Measurements from ENCODE around the gene KIF26A. TPM values are rescaled to one million over a fixed set of nuclear protein-coding genes. Genes with fewer than 3 reads are reported as not detected.
A peak's percentile ranks its signal among the peaks of the same experiment; 100 is the strongest.

KIF26A gene
- polyA plus RNA-seq (2013, experiment 1 of 2) = 27.0 TPM
- 21.0 TPM for polyA plus RNA-seq (2013, experiment 2 of 2)

DNA sequence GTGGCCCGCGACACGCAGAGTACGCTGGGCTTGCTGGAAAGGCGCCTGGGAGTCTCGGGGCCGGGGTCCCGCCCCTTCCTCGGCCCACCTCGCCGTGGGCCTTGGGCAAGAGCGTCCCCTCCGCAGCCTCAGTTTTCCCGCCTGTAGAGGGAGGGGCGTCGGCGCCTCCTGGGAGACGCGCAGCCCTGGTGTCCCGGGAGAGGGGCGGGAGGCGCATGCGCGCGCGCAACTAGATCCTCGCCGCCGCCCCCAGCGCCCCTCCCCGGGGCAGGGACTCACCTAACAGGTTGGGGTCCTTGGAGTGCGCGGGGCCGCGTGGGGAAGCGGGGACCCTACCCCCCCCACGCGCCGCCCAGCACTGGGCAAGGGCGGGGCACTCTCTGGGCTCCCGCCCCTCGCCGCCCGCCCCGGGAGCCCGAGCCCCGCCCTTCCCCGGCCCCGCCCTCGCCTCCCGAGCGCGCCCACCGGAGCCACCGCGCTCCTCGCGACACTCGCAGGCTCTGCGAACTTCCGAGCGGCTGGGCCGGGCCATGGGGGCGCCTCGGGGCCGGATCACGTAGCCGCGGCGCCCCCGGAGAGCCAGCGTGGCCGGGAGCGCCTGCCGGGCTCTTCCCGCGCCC, at the start of gene KIF26A:
Gene KIF26A (plus strand): TSS at position 490 of the 620 bp plus-strand sequence. CDS start 136 bp downstream, outside the sequence.
- 0 out of 2 replicates have a peak, but pooled peaks cover 8% of the 10 kb centered on the region for H3K36me3 ChIP-seq (ENCODE audit: insufficient read depth, low read length)
- peaks cover 49% of the 10 kb centered on the region for H3K27me3 ChIP-seq (ENCODE audit: insufficient read depth, low read length)
- peak within 1 kb of the TSS; percentile 69 for H3K4me3 ChIP-seq (ENCODE audit: low read length)
- H3K9me3 ChIP-seq (ENCODE audit: insufficient read depth, low read depth, low read length) = no peaks in the 10 kb centered on the region
- peak within 1 kb of the TSS; percentile 69 for H3K9ac ChIP-seq (ENCODE audit: low read depth, low read length)
- H3K4me1 ChIP-seq (ENCODE audit: insufficient read depth, low read length) = peaks cover 6% of the 10 kb centered on the region
- under 1% methylated on average over 77 of the region's 77 CpGs for WGBS
- H3K27ac ChIP-seq (ENCODE audit: low read depth, low read length) = no peak within 1 kb of the TSS

DNA sequence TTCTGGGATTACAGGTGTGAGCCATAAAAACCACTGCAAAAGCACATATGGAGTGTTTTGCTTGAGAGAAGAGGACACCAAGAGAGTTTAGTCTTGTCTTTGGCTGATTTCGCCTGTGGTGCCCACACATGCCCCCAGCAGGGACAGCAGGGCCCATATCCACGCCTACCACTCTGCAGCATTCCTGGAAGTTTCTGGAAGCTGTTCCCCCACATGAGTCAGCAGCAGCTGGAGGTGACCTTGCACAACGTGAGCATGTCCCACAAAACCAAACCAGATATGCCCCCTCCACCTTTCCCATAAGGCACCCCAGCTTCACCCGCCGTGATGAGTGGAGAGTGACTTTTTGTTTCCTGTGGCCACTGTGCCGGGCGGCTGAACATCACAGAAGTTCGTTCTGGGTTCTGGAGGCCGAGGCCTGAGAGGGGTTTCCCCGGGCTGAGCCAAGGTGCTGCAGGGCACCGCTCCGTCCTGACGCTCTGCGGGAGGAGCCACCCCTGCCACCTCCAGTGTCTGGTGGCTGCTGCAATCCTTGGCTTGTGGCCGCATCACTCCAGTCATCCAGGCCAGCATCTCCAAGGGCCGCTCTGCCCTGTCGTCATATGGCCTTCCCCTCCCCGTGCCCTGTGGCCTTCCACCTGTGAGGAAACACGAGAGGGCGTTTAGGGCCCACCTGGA, 48.2 kb upstream of the KIF26A start:
- no peak overlapping the region for H3K4me3 ChIP-seq (ENCODE audit: low read length)
- H3K27me3 ChIP-seq (ENCODE audit: insufficient read depth, low read length) = peaks cover 9% of the 10 kb centered on the region
- 93% methylated on average over 20 of the region's 20 CpGs for WGBS
- H3K27ac ChIP-seq (ENCODE audit: low read depth, low read length) = no peak overlapping the region
- no peak overlapping the region for H3K9ac ChIP-seq (ENCODE audit: low read depth, low read length)
- H3K4me1 ChIP-seq (ENCODE audit: insufficient read depth, low read length) = peaks cover 2% of the 10 kb centered on the region; the same call in 1 of the 2 replicates
- H3K9me3 ChIP-seq (ENCODE audit: insufficient read depth, low read depth, low read length) = no peaks in the 10 kb centered on the region
- H3K36me3 ChIP-seq (ENCODE audit: insufficient read depth, low read length) = no peaks in the 10 kb centered on the region

DNA sequence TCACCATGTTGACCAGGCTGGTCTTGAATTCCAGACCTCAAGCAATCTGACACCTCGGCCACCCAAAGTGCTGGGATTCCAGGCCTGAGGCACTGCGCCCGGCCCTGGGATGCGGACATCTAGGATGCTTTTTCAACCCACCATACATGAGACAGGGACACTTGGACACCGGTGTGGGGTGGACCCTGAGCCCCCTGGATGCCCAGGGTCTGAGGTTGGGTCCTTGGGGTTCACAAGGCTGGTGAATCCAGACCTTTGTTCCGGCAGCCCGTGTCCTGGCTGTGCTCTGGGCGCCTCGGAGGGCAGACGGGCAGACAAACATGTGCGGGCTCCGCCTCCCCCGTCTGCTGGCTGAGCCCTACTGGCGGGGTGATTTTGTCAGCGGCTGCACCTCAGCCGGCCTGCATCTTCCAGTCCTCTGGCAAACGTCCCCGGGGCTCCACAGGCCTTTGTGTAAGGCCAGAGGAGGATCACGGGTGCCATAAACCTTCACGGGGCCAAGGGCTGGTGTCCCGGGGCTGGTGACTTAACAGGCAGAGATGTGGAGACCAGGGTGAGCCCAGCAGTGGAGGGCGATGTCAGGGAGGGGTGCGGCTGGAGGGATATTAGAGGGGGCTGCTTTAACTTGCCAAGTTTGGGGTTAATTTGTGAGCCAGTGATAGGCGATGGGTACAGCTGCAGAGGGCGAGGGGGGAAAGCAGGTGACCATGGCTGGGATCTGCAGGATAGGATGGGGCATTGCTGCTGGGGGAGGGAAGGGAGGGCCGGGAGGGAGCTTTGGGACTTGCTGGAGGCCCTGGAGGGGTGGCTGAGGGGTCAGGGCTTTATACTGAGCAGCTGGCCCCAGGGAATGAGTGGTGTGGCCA, 47.1 kb upstream of the KIF26A start:
- H3K27me3 ChIP-seq (ENCODE audit: insufficient read depth, low read length) = peaks cover 1% of the 10 kb centered on the region
- no peaks in the 10 kb centered on the region for H3K9me3 ChIP-seq (ENCODE audit: insufficient read depth, low read depth, low read length)
- H3K4me3 ChIP-seq (ENCODE audit: low read length) = no peak overlapping the region
- 89% methylated on average over 26 of the region's 26 CpGs for WGBS
- no peak overlapping the region for H3K9ac ChIP-seq (ENCODE audit: low read depth, low read length)
- H3K36me3 ChIP-seq (ENCODE audit: insufficient read depth, low read length) = no peaks in the 10 kb centered on the region
- peaks cover 2% of the 10 kb centered on the region; the same call in 1 of the 2 replicates for H3K4me1 ChIP-seq (ENCODE audit: insufficient read depth, low read length)
- H3K27ac ChIP-seq (ENCODE audit: low read depth, low read length) = no peak overlapping the region

DNA sequence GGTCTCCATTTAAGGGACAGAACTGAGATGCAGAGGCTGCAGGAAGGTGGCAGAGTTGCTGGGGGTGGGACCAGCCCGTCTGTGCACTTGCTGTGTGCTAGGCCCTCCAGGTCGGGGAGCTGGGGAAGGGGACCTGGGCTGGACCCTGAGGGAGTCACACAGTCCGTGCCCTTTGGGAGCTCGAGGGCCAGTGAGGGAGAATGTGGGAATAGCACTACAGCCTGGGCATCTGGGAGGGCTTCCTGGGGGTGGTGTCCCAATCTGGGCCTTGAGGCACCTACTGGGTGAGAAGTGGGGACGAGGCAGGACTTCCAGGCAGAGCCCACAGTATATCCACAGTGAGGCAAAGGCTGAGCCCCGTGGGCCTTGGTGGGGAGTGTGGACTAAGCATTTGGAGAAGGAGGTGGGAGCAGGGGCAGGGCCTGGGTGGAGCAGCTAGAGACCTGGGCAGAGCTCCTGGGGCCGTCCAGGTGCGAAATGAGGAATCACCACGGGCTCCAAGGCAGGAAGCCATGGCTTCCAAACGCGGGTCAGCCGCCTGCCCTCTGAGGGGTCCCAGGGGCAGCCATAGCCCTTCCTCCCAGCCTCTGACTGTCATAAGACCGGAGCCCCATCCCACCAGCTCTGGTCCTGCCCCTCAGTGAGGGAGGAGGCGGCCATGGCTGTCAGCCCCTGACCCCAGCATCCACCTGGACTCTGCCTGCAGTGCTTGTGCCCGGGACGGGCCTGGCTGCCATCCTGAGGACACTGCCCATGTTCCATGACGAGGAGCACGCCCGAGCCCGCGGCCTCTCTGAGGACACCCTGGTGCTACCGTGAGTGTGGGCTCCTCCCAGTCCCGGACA, 46.2 kb upstream of the KIF26A start:
- 92% methylated on average over 23 of the region's 23 CpGs for whole genome bisulfite sequencing
- no peak overlapping the region for H3K4me3 ChIP-seq (ENCODE audit: low read length)
- no peaks in the 10 kb centered on the region for H3K36me3 ChIP-seq (ENCODE audit: insufficient read depth, low read length)
- no peaks in the 10 kb centered on the region; the same call in 1 of the 2 replicates for H3K27me3 ChIP-seq (ENCODE audit: insufficient read depth, low read length)
- no peak overlapping the region for H3K9ac ChIP-seq (ENCODE audit: low read depth, low read length)
- peaks cover 2% of the 10 kb centered on the region; the same call in 1 of the 2 replicates for H3K4me1 ChIP-seq (ENCODE audit: insufficient read depth, low read length)
- no peaks in the 10 kb centered on the region for H3K9me3 ChIP-seq (ENCODE audit: insufficient read depth, low read depth, low read length)
- no peak overlapping the region for H3K27ac ChIP-seq (ENCODE audit: low read depth, low read length)

DNA sequence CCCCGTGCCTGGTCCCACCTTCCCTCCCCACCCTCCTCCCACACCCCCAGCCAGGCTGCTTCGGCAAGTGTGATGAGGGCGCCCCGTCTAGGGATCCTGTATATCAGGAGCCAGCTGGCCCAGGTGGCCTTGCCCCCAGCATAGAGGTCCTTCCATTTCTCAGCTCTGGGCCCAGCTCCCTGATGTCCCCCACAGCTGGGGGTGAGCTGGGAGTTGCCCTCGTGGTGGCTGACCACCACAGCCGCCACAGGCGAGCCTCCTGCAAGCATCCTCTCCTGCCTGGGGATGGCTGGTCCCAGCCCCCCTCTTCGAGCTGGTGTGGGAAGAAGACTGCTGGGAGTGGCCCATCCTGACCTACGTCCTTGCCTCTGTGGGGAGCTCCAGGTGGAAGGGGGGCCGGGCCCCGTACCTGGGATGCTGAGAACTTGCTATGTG, 45.4 kb upstream of the KIF26A start:
- WGBS = 84% methylated on average over 11 of the region's 11 CpGs
- Histone ChIP-seq H3K27ac (ENCODE audit: low read depth, low read length) (no peak overlapping the region), H3K36me3 (ENCODE audit: insufficient read depth, low read length) (no peaks in the 10 kb centered on the region), H3K27me3 (ENCODE audit: insufficient read depth, low read length) (no peaks in the 10 kb centered on the region; the same call in 1 of the 2 replicates), H3K4me1 (ENCODE audit: insufficient read depth, low read length) (peaks cover 2% of the 10 kb centered on the region; the same call in 1 of the 2 replicates), H3K4me3 (ENCODE audit: low read length) (no peak overlapping the region), H3K9me3 (ENCODE audit: insufficient read depth, low read depth, low read length) (no peaks in the 10 kb centered on the region), H3K9ac (ENCODE audit: low read depth, low read length) (no peak overlapping the region)

DNA sequence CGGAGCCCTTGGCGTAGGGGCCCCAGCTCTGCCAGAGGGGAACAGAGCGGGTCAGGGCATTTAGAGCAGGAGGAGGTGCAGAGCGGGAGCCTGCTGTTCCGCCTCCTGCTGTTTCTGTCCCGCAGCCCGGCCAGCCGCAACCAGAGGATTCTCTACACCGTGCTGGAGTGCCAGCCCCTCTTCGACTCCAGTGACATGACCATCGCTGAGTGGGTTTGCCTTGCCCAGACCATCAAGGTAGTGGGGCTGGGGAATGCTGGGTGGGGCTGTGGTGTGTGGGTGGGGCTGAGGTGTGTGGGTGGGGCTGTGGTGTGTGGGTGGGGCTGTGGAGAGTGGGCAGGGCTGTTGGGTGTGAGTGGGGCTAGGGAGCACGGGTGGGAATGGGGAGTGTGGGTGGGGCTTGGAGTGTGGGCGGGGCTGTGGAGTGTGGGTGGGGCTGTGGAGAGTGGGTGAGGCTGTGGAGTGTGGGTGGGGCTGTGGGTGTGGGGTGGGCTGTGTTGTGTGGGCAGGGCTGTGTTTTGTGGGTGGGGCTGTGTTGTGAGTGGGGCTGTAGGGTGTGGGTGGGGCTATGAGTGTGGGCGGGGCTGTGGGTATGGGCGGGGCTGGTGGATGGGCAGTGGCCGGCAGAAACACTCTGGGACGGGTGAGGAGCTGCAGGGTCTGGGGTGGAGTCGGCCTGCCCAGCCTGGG, 44.9 kb upstream of the KIF26A start:
- Histone ChIP-seq H3K27ac (ENCODE audit: low read depth, low read length) (no peak overlapping the region), H3K9me3 (ENCODE audit: insufficient read depth, low read depth, low read length) (no peaks in the 10 kb centered on the region), H3K27me3 (ENCODE audit: insufficient read depth, low read length) (no peaks in the 10 kb centered on the region; the same call in 1 of the 2 replicates), H3K4me1 (ENCODE audit: insufficient read depth, low read length) (peaks cover 2% of the 10 kb centered on the region; the same call in 1 of the 2 replicates), H3K36me3 (ENCODE audit: insufficient read depth, low read length) (no peaks in the 10 kb centered on the region), H3K9ac (ENCODE audit: low read depth, low read length) (no peak overlapping the region), H3K4me3 (ENCODE audit: low read length) (no peak overlapping the region)
- 80% methylated on average over 18 of the region's 18 CpGs for whole genome bisulfite sequencing

DNA sequence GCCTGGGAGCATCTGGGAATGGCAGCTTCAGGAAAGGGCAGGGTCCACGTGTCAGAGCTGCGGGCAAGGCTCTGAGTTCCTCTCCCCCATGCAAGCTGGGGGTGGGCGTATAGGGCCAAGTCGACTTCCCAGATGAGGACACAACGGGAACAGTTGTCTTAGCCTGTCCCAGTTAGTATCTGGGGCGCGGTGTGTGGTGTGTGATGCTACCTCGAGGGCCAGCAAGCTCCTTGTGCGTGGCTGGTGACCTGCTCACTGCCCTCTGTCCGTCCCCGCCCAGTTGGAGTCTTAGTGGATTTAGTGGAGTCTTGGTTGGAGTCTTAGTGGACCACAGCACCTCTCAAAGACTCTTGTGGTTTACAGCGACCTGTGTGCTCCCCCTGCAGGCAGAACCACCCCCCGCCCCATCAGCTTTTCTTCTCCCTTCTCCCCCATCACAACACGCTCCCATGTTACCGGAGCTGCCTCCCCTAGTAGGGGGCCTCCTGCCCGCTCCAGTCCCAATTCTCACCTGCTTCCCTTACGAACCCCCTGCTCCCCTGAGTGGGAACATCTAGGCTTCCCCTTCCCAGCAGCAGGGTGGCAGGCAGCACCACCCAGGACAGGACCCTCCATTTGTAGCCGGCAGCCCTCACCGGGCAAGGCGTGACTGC, 44.2 kb upstream of the KIF26A start:
- H3K4me3 ChIP-seq (ENCODE audit: low read length) = no peak overlapping the region
- no peaks in the 10 kb centered on the region for H3K9me3 ChIP-seq (ENCODE audit: insufficient read depth, low read depth, low read length)
- 72% methylated on average over 20 of the region's 20 CpGs for WGBS
- H3K27ac ChIP-seq (ENCODE audit: low read depth, low read length) = no peak overlapping the region
- peaks cover 2% of the 10 kb centered on the region; the same call in 1 of the 2 replicates for H3K4me1 ChIP-seq (ENCODE audit: insufficient read depth, low read length)
- no peaks in the 10 kb centered on the region for H3K36me3 ChIP-seq (ENCODE audit: insufficient read depth, low read length)
- H3K27me3 ChIP-seq (ENCODE audit: insufficient read depth, low read length) = no peaks in the 10 kb centered on the region; the same call in 1 of the 2 replicates
- no peak overlapping the region for H3K9ac ChIP-seq (ENCODE audit: low read depth, low read length)

DNA sequence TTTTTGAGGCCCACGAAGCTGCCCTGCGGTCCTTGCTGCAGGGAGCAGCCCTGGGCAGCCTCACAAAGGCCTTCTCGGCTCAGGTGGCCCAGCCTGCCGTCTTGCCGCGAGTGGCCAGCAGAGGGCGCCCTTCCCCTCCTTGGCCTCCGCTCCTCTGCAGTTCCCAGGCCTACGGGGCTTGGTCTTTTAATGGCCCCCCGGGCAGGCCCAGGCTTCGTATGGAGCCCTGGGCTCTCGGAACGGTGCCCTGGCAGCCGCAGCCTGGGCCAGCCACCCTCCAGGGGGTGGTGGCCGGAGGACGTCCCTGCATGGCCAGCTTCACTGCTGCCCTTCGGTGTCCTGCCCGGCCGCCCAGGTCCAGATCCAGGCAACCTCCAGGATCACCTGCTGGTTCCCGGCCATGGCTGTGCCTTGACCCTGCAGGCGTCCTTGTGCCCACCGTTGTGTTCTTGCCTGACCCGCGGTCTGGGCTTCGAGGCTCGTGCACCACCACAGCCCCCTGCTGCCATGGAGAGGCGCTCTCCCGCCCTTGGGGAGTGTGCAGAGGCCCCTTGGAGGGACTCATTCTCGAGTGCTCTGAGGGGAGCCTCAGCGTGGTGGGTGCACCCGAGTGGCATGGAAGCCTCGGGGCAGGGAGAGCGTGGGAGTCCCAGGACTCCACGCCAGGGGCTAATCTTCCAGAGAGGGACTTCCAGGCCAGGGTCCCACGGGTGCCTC, 43.5 kb upstream of the KIF26A start:
- Histone ChIP-seq H3K9ac (ENCODE audit: low read depth, low read length) (no peak overlapping the region), H3K4me1 (ENCODE audit: insufficient read depth, low read length) (peaks cover 2% of the 10 kb centered on the region; the same call in 1 of the 2 replicates), H3K27me3 (ENCODE audit: insufficient read depth, low read length) (no peaks in the 10 kb centered on the region; the same call in 1 of the 2 replicates), H3K36me3 (ENCODE audit: insufficient read depth, low read length) (no peaks in the 10 kb centered on the region), H3K27ac (ENCODE audit: low read depth, low read length) (no peak overlapping the region), H3K9me3 (ENCODE audit: insufficient read depth, low read depth, low read length) (no peaks in the 10 kb centered on the region), H3K4me3 (ENCODE audit: low read length) (no peak overlapping the region)
- WGBS = 55% methylated on average over 35 of the region's 35 CpGs
